A204.1 (cell line): Measurements from ENCODE around the gene ZNF213.
A peak's percentile ranks its signal among the peaks of the same experiment; 100 is the strongest.
"Not testable (repeated sequence)": the region's sequence is repeated elsewhere in the genome, so short reads cannot be mapped to it uniquely, and the experiment has no call there.

Source experiments
- FAIRE-seq: peaks from 2 replicates; lab custom pipeline; 2012; peaks lifted over from hg19 to GRCh38; lab: Jason Lieb, UNC

Gene ZNF213

DNA sequence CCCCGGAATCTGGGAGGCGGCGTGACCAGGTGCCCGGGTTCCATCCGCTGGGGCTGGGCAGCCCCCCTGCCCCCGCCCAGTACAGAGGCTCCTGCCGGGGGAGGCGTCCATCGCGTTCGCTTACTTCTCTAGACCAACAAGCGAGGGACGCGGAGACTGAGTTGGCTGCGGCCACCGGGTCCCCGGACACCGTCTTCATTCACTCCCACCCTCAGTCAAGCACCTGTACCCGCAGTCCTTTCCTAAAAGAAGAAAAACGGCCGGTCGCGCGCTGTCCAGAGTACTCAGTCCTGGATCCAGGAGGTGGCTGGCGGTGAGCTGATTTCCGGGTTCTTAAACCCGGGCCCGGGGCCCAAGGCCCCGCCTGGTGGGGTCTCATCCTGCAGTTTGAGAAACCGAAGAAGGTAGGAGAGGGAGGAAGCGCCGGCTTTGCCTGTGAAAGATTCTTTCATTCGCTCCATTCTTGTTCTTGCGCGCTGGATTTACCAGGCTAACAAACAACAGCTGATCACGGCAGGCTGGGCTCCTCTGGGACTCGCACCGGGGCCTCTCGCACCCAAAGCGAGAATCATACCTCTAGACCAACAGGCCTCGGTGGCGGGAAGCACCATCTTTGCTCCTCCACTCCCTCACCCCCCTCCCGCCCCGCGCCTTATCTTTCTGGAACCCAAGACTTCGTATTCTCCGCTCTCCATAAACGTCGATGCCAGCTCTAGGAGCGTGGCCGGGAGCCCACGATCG is 35.8 kb downstream of the ZNF213 start:
- FAIRE-seq = no peak

DNA sequence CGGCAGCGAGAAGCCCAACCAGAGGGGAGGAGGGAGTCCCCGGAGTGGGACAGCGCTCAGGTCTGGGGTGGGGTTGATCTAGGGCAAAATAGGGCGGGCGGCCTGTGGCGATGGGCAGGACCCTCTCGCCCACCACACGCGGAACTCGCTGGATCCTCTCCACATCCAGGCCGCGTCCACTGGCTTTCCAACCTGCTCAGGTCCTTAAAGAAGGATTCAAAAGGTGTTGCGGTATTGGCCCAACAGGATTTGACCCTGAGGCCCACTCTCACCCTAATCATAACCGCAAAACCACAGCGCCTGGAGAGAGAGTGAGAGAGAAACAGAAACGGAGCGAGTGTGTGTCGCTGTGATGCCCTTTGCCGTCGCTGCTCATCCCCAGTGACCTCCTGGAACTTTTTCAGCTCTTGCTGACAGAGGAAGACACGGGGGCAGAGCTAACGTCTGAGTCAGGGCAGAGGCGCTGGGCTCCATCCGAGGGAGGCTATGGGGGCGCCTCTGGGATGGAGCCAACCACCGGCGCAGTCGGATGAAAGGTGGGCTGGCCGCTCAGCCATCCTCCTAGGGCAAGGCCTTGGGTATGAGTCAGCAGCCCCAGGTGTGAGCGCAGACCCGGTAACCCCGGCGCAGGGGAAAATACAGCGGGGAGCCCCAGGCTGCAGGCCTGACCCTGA is 36.5 kb downstream of the ZNF213 start:
- no peak for FAIRE-seq

DNA sequence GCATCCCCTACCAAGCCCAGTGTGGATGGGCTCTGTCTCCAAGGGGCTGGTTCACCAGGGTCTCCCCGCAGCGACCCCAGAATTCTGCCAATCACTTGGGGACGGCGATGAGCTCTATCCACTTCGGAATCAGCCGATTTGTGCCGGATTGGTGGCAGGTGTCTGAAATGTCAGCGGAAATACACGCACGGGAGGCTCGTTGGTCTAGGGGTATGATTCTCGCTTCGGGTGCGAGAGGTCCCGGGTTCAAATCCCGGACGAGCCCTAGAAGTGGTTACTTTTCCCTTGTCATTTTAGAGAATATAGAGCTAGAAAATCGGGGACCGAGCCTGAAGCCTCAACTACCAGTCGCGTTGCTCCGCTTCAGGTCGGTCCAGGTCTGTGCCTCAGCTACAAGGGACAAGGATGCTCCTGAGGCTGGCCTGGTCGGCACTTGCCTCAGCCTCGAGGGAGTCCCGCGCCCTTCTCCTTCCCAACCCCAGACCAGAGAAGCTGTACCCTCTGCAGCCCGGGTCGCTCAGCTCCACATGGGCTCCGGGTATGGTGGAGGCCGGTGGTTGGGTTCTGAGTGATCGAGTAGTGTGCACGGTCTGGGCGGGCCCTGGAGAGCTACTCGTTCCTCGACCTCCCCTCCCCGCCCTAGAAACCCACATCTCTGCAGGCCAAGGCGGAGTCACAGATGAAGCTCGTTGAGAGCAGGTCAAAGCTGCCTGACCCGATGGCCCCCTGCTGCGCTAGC is 37.2 kb downstream of the ZNF213 start:
- no peak for FAIRE-seq

DNA sequence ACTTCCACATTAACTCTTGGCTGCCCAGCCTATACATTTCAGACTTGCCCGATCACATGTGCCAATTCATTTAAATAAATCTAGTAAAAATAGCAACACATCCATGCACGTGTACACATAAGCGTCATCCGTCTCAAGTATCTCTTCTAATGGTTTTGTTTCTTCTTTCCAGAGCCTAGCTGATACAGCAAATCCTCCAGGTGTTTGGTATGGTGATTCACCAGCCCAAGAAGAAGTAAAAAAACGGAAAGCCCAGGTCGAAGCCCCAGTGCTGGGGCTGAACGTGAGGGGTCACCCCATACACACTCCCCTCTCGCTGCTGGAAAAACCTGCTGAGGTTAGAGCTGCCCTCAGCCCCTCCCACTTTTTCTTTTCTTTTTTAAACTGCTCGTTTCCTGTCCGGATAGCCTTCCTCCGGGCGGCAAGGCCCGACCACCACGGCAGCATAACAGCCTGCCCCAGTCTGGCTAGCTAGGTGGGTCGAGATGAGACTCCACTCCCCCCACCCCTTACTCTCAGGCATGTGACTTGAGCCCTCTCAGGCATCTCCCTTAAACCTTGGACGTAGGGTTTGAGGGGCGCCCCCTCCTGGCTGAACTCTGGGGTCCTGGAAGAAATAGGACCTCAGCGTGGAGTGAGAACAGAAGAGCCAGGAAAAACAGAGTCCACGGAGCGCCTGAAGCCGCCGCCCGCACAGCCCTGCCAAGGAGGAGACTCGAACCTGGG is 39.2 kb downstream of the ZNF213 start:
- no peak for FAIRE-seq

DNA sequence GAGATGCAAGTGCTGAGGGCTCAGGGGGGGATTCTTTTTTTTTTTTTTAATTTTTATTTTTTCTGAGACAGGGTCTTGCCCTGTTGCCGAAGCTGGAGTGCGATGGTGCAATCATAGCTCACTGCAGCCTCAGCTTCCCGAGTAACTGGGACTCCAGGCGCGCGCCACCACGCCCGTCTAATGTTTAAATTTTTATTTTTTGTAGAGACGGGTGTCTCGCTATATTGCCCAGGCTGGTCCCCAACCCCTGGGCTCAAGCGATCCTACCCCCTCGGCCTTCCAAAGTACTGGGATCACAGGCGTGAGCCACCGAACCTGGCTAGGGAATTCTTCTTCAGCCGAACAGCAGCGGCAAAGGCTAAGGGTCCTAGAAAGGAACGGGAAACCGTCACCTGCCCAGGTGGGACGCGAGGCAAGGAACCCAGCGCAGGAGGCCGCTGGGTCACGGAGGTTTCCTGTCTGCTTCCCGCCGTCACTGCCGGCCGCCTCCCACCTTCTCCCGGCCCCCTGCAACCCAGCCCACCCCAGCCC is 39.9 kb downstream of the ZNF213 start:
- FAIRE-seq = no peak

GRCh38 chr16:3175157-3176093 is 40.6 kb downstream of the ZNF213 start:
- no peak for FAIRE-seq

GRCh38 chr16:3179651-3180050 is 44.8 kb downstream of the ZNF213 start:
- no peak for FAIRE-seq

DNA sequence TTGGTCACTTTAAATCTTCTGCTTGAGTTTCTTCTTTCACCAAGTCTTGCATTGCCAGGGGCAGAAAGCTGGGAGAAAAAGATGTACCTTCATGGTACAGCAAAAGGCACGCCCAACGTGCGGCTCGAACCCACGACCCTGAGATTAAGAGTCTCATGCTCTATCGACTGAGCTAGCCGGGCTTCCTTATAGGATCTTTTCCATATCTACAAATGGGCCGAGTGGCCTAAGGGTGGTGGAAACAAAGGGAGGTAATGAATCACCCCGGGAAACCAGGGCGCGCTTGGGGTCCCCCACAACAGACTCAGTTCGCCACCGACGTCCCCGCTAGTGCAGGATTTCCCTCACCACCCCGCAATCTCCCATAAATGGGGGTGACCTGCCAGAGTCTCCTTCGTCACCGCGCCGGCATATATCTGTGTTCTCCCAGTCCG is 45.6 kb downstream of the ZNF213 start:
- FAIRE-seq = no peak

DNA sequence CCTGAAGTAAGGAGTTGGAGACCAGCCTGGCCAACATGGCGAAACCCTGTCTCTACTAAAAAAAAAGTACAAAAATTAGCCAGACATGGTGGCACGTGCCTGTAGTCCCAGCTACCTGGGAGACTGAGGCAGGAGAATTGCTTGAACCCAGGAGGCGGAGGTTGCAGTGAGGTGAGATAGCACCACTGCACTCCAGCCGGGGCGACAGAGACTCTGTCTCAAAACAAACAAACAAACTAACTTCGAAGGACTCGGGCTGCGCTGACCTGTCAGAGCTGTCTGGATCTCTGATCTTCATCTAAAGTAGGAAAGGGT is 47.4 kb downstream of the ZNF213 start:
- FAIRE-seq = not testable (repeated sequence)

GRCh38 chr16:3182608-3183444 is 48.0 kb downstream of the ZNF213 start:
- FAIRE-seq = no peak

- FAIRE-seq = no peak
Observed at GRCh38 chr16:3183445-3184139, 48.8 kb downstream of the ZNF213 start.

- FAIRE-seq = no peak
Observed at GRCh38 chr16:3186946-3187690, 52.3 kb downstream of the ZNF213 start.

DNA sequence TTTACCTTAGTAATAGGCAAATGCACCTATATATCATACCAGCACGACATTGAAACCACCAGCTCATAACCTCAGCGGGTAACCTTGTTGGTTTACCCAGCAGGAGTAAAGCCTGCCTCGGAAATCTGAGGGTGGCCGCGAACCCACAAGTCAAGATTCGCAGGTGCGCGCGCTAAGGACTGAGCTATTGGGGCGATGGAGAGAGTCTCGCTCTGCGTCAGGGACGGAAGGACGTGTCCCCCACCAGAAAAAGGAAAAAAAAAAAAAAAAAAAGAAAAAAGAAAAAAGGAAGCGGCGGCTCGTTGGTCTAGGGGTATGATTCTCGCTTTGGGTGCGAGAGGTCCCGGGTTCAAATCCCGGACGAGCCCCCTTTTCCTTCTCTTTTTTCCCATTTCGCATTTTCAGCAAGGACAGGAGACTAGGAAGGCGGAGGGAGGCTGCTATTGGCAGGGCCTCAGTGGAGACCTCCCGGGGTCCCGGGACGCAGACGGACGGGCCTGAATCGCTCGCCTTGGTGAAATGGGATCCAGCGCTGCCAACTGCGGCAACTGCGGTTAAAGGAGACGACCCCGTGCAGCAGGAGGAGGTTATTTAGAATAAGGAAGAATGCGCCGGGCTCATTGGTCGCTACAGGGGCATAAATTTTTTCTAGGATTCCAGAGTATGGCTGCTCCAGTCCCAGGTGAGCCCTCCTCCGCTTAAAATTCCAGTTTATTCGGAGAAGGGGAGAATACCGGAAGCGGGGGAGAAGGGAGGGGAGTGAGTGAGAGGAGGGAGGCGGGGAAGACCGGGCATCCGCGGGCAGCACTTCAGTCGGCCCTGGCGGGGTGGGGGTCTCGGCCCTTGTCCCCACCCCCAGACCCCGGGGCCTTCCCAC is 53.2 kb downstream of the ZNF213 start, which contains the start of gene OR1F1:
Gene OR1F1 (plus strand): TSS at position 407 of the 877 bp plus-strand sequence.
- peak; percentile 83 for FAIRE-seq

- FAIRE-seq = no peak
Observed at GRCh38 chr16:3188675-3188924, 53.8 kb downstream of the ZNF213 start.

- FAIRE-seq = no peak
Observed at GRCh38 chr16:3188925-3189825, 54.3 kb downstream of the ZNF213 start.

- no peak for FAIRE-seq
Observed at GRCh38 chr16:3189869-3190268, 55.0 kb downstream of the ZNF213 start.

DNA sequence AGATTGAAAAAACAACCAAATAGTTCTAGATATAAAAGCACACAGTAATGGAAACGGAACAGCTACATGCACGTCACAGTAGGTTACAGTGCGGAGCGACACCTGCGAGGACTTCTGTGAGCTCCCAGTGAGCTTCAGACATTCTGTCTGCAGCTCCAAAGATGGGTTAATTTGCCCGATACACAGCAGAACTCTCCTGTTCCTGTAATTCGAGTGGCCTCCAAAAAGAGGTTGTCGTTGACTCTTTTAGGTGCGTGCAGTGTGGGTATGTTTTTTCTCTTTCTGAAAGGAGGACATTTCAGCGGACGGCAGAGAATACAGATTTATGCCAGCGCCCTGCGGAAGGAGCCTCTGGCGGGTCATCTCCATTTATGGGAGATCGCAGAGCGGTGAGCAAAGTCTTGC is 56.1 kb downstream of the ZNF213 start:
- FAIRE-seq = no peak
